ENCODE data around the gene GPSM1. TPM values are rescaled to one million over a fixed set of nuclear protein-coding genes. Genes with fewer than 3 reads are reported as not detected.

Gene GPSM1
- total RNA-seq, 6 experiments from 2014 or later: 1.3 to 4.8 (median 4.1) TPM

- Histone ChIP-seq H3K4me1 (no peaks in the 10 kb centered on the region), H3K36me3 (no peaks in the 10 kb centered on the region), H3K9me3 (no peaks in the 10 kb centered on the region), H3K4me3 (no peak overlapping the region), H3K27ac (no peak overlapping the region), H3K27me3 (no peaks in the 10 kb centered on the region)
- TF ChIP-seq CTCF (IDR thresholded peaks at IDR 0.05) (no peak), POLR2A (IDR thresholded peaks at IDR 0.05) (no peak)
- WGBS (ENCODE audit: insufficient coverage, low coverage, low lambda C conversion rate, missing lambda C conversion rate): 80% methylated on average over 1 of the region's 13 CpGs
- intact Hi-C loops (cut with DNase I): no loop called here
- ATAC-seq (no peak), DNase-seq (no peak)
Observed at GRCh38 chr9:136325358-136325757, 2.0 kb upstream of the GPSM1 start.

- no CpG with 5 or more reads among the region's 28 CpGs for WGBS (ENCODE audit: insufficient coverage, low coverage, low lambda C conversion rate, missing lambda C conversion rate)
- TF ChIP-seq POLR2A (IDR thresholded peaks at IDR 0.05): no peak
- TF ChIP-seq CTCF (IDR thresholded peaks at IDR 0.05): no peak
- Histone ChIP-seq H3K4me1 (no peaks in the 10 kb centered on the region), H3K27ac (peak overlapping the region; percentile 40 to 57 (median 40)), H3K27me3 (no peaks in the 10 kb centered on the region), H3K36me3 (no peaks in the 10 kb centered on the region), H3K4me3 (no peak overlapping the region), H3K9me3 (no peaks in the 10 kb centered on the region)
- intact Hi-C loops (cut with DNase I): no loop called here
- no peak for DNase-seq
- ATAC-seq: peak; percentile 7 to 28 (median 21)
Observed at GRCh38 chr9:136326061-136326760, 1.1 kb upstream of the GPSM1 start.

- H3K4me1 ChIP-seq: no peaks in the 10 kb centered on the region
- DNase-seq (no peak), ATAC-seq (no peak)
- WGBS (ENCODE audit: insufficient coverage, low coverage, low lambda C conversion rate, missing lambda C conversion rate): 0% methylated on average over 1 of the region's 17 CpGs
- peak overlapping the region in 1 of 3 donors; percentile 46 for H3K4me3 ChIP-seq
- H3K27me3 ChIP-seq: no peaks in the 10 kb centered on the region
- peak overlapping the region; percentile 40 to 57 (median 40) for H3K27ac ChIP-seq
- TF ChIP-seq CTCF (IDR thresholded peaks at IDR 0.05): no peak
- no peak for TF ChIP-seq POLR2A (IDR thresholded peaks at IDR 0.05)
- no peaks in the 10 kb centered on the region for H3K36me3 ChIP-seq
- intact Hi-C loops (cut with DNase I): no loop called here
- H3K9me3 ChIP-seq: no peaks in the 10 kb centered on the region
Observed at GRCh38 chr9:136326761-136327303, 507 bp upstream of the GPSM1 start.

GRCh38 chr9:136328011-136328621, 777 bp downstream of the GPSM1 start:
- intact Hi-C loops (cut with DNase I): no loop called here
- Histone ChIP-seq H3K4me1 (no peaks in the 10 kb centered on the region), H3K36me3 (no peaks in the 10 kb centered on the region), H3K4me3 (peak overlapping the region; percentile 43 to 49 (median 46)), H3K27ac (peak overlapping the region; percentile 16 to 25 (median 18)), H3K9me3 (no peaks in the 10 kb centered on the region), H3K27me3 (no peaks in the 10 kb centered on the region)
- TF ChIP-seq POLR2A (IDR thresholded peaks at IDR 0.05) (no peak), CTCF (IDR thresholded peaks at IDR 0.05) (no peak)
- ATAC-seq (no peak), DNase-seq (no peak)
- 50% methylated on average over 2 of the region's 13 CpGs for WGBS (ENCODE audit: insufficient coverage, low coverage, low lambda C conversion rate, missing lambda C conversion rate)
